PC-3 (cell line): ENCODE data around the gene HSD3B7.

ENCODE experiments used
- CTCF ChIP-seq: fragments of 300-600 bp; sonication (generic); conservative IDR thresholded peaks from 2 replicates; pipeline ENCODE4 v1.5.1; 2017; ENCODE audit warnings: antibody characterized with exemption, low read depth, mild to moderate bottlenecking, low read length
- EZH2phosphoT487 ChIP-seq: fragments of 300-600 bp; sonication (generic); IDR thresholded peaks from 2 replicates; pipeline ENCODE4 v1.6.1; 2018; ENCODE audit warnings: mild to moderate bottlenecking, antibody characterized with exemption, low read length, borderline replicate concordance

GRCh38 chr16:30983898-30984610 is 953 bp upstream of the HSD3B7 start:
- TF ChIP-seq CTCF (no peak), EZH2phosphoT487 (no peak)
